Fibroblast of mammary gland (primary cell): ENCODE data around the gene SERGEF.

Experiments used
- DNase-seq: peaks from one replicate; pipeline ENCODE4 v3.0.0-alpha.2; 2010; ENCODE audit warnings: low read depth
- H3K4me3 ChIP-seq: 2 replicates; pipeline ENCODE4 v1.5.1; 2011; ENCODE audit warnings: low read depth, mild to moderate bottlenecking, low read length, moderate library complexity; ENCODE audit not compliant: control insufficient read depth
- TF ChIP-seq, protein P1 (sequence below): conservative IDR thresholded peaks from 2 replicates; pipeline ENCODE4 v1.5.1; 2011; ENCODE audit warnings: low read depth, low read length, inconsistent platforms; ENCODE audit not compliant: control insufficient read depth, insufficient read depth

Gene SERGEF

GRCh38 chr11:17852246-17852645 is 160.6 kb downstream of the SERGEF start:
- TF ChIP-seq, protein P1, sequence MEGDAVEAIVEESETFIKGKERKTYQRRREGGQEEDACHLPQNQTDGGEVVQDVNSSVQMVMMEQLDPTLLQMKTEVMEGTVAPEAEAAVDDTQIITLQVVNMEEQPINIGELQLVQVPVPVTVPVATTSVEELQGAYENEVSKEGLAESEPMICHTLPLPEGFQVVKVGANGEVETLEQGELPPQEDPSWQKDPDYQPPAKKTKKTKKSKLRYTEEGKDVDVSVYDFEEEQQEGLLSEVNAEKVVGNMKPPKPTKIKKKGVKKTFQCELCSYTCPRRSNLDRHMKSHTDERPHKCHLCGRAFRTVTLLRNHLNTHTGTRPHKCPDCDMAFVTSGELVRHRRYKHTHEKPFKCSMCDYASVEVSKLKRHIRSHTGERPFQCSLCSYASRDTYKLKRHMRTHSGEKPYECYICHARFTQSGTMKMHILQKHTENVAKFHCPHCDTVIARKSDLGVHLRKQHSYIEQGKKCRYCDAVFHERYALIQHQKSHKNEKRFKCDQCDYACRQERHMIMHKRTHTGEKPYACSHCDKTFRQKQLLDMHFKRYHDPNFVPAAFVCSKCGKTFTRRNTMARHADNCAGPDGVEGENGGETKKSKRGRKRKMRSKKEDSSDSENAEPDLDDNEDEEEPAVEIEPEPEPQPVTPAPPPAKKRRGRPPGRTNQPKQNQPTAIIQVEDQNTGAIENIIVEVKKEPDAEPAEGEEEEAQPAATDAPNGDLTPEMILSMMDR, result no peak
- DNase-seq, result no peak
- no peak overlapping the region for H3K4me3 ChIP-seq

- DNase-seq, result no peak
- H3K4me3 ChIP-seq, result no peak overlapping the region
- TF ChIP-seq, protein P1, result no peak
These were observed 161.2 kb downstream of the SERGEF start for GRCh38 chr11:17851697-17852096.

GRCh38 chr11:17850336-17850735 is 162.5 kb downstream of the SERGEF start:
- DNase-seq, result no peak
- TF ChIP-seq, protein P1, result no peak
- H3K4me3 ChIP-seq, result no peak overlapping the region

- no peak overlapping the region for H3K4me3 ChIP-seq
- TF ChIP-seq, protein P1, result no peak
- no peak for DNase-seq
These were observed 164.1 kb downstream of the SERGEF start for GRCh38 chr11:17848715-17849114.

DNA sequence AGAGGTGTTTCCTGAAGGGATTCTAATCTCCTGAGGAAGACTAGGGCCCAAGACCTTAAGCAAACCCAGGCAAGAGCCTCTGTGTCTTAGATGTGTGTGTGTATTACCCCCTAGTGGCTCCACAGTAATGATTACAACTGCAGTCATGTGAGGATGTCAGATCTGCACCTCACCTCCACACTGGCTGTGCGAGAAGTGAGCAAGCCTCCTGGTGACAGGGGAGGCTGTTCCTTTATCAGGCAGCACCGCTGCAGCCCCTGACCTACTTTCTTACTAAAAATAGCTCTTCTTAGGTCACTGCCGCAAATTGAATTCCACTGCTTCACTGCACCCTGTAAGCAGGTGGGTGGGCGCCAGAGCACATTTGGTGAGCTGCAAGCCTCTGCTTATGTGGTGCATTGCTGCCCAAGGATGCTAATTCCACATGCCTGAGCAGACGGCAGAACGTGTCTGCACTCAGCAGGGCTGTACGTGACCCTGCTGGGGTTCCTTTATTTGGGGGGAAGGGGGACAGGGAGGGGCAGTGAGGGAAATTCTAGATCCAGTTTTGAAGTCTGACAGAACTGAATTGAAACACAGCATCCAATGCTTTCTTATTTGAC is 165.9 kb downstream of the SERGEF start:
- peak; percentile 69 for DNase-seq
- H3K4me3 ChIP-seq, result no peak overlapping the region
- TF ChIP-seq, protein P1, result peak; percentile 44

- peak; percentile 90 for DNase-seq
- TF ChIP-seq, protein P1, result no peak
- no peak overlapping the region for H3K4me3 ChIP-seq
These were observed 167.4 kb downstream of the SERGEF start for GRCh38 chr11:17845431-17845881.
